ENCODE results near the gene EFCC1.

GRCh38 chr3:128996726-128997125 lies 4.4 kb upstream of the EFCC1 start:
- TF ChIP-seq, protein P1, sequence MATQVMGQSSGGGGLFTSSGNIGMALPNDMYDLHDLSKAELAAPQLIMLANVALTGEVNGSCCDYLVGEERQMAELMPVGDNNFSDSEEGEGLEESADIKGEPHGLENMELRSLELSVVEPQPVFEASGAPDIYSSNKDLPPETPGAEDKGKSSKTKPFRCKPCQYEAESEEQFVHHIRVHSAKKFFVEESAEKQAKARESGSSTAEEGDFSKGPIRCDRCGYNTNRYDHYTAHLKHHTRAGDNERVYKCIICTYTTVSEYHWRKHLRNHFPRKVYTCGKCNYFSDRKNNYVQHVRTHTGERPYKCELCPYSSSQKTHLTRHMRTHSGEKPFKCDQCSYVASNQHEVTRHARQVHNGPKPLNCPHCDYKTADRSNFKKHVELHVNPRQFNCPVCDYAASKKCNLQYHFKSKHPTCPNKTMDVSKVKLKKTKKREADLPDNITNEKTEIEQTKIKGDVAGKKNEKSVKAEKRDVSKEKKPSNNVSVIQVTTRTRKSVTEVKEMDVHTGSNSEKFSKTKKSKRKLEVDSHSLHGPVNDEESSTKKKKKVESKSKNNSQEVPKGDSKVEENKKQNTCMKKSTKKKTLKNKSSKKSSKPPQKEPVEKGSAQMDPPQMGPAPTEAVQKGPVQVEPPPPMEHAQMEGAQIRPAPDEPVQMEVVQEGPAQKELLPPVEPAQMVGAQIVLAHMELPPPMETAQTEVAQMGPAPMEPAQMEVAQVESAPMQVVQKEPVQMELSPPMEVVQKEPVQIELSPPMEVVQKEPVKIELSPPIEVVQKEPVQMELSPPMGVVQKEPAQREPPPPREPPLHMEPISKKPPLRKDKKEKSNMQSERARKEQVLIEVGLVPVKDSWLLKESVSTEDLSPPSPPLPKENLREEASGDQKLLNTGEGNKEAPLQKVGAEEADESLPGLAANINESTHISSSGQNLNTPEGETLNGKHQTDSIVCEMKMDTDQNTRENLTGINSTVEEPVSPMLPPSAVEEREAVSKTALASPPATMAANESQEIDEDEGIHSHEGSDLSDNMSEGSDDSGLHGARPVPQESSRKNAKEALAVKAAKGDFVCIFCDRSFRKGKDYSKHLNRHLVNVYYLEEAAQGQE (IDR thresholded peaks at IDR 0.05; ENCODE audit: low read depth) = no peak
- TF ChIP-seq, protein P2, sequence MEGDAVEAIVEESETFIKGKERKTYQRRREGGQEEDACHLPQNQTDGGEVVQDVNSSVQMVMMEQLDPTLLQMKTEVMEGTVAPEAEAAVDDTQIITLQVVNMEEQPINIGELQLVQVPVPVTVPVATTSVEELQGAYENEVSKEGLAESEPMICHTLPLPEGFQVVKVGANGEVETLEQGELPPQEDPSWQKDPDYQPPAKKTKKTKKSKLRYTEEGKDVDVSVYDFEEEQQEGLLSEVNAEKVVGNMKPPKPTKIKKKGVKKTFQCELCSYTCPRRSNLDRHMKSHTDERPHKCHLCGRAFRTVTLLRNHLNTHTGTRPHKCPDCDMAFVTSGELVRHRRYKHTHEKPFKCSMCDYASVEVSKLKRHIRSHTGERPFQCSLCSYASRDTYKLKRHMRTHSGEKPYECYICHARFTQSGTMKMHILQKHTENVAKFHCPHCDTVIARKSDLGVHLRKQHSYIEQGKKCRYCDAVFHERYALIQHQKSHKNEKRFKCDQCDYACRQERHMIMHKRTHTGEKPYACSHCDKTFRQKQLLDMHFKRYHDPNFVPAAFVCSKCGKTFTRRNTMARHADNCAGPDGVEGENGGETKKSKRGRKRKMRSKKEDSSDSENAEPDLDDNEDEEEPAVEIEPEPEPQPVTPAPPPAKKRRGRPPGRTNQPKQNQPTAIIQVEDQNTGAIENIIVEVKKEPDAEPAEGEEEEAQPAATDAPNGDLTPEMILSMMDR (IDR thresholded peaks at IDR 0.05 in 2 of 3, conservative IDR thresholded peaks at IDR 0.05 in 1 of 3; ENCODE audit: borderline replicate concordance in 1 of 3, insufficient read depth in 1 of 3, low read depth in 2 of 3, low read length in 2 of 3) = no peak
